HG03103 (cell line): ENCODE results near the gene LTO1.

Source experiments
- ATAC-seq: cut with Tn5 transposase; IDR thresholded peaks from one replicate; pipeline ENCODE4 v1.9.1; 2021; ENCODE audit warnings: low read depth; ENCODE audit not compliant: unreplicated experiment

Gene LTO1

DNA sequence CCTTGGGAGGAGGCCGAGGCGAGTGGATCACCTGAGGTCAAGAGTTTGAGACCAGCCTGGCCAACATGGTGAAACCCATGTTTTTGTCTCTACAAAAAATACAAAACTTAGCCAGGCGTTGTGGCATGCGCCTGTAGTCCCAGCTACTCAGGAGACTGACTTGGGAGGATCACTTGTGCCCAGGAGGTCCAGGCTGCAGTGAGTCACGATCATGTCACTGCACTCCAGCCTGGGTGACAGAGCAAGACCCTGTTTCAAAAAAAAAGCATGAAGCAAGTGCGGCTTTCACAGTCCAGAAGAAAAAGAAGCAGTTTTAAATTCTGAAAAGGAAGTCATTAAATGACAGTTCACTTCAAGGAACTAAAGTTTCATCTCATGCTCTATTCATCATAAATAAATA is 7.1 kb upstream of the LTO1 start:
- no peak for ATAC-seq

DNA sequence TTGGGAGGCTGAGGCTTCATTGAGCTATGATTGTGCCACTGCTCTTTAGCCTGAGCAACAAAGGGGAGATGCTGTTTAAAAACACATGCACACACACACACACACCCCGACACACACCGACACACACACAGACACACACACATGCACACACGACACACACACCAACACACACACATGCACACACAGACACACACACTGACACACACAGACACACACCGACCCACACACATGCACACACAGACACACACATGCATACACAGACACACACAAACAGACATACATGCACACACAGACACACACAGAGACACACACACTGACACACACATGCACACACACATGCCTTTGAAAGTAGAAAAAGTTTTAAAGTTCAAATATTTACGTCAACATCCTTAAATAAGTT is 5.5 kb upstream of the LTO1 start:
- ATAC-seq, result no peak

DNA sequence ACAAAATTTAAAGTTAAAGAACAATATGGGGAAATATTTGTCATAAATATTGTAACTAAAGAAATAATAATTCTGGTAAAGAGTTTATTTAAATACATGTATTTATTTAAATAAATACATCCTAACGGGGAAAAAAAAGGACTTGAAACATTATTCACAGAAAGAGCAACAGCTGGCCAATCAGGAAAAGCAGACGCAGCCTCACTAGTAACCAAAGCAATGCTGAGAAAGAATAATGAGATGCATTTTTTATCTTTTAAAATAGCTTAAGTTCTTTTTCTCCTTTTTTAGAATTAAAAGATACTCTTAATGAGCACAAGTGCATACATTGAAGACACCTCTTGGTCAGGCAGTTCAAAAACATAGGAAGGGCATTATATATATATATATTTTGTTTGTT is 2.6 kb upstream of the LTO1 start:
- ATAC-seq, result no peak

DNA sequence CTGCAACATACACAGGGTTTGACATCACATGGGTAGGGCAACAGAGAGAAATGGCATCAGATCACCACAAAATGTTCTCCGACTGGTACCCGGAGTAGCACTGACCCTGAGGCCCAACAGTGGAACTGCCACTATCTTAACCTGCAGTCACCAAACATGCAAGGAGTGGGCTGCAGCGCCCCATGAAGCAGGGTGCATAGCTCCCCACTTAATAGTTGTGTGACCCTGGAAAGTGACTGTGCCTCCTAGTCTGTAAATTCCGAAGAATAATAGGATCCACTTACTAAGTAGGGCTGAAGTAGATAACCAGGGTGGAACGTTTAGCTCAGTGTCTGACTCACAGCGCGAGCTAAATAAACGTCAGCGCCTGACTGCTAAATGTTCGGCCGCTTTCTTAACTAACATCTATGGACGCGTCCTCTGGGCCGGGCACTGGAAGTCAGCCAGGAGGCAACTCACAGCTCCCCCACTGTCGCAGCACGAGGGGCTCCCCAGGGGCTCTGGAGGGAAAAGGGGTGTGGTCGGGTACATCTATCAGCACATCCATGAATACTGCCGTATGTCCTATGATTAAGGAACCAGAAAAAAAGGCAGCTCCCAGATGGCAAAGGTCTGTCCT is 777 bp downstream of the LTO1 start:
- ATAC-seq, result no peak

DNA sequence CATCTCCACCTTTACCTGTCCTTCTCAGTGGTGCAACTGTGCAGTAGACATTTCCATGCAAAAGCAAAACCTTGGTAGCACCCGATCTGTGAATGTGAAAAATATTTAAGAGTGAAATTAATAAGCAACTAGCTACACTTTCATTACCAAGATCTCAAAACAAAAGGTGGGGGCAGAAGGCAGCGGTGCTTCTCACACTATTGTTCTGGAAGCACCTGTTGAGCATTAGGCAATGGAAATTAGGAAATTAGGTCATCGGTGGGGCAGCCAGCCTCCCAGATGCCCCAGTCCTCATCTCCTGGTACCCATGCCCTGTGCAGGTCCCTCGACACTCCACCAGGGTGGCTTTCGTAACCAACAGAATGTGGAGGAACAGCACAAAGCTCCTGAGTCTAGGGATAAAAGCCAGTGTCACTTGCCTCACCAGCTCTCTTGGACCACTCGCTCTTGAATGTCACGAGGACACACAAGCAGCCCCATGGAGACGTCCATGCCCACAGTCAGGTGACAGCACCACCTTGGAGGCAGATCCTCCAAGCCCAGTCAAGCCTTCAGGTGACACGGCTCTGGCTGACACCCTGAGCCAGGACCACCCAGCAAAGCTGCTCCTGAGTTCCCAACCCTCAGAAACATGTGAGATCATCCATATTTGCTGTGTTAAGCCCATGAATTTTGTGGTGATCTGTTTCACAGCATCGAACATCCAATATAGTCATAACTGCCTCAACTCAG is 3.3 kb downstream of the LTO1 start:
- ATAC-seq, result no peak

DNA sequence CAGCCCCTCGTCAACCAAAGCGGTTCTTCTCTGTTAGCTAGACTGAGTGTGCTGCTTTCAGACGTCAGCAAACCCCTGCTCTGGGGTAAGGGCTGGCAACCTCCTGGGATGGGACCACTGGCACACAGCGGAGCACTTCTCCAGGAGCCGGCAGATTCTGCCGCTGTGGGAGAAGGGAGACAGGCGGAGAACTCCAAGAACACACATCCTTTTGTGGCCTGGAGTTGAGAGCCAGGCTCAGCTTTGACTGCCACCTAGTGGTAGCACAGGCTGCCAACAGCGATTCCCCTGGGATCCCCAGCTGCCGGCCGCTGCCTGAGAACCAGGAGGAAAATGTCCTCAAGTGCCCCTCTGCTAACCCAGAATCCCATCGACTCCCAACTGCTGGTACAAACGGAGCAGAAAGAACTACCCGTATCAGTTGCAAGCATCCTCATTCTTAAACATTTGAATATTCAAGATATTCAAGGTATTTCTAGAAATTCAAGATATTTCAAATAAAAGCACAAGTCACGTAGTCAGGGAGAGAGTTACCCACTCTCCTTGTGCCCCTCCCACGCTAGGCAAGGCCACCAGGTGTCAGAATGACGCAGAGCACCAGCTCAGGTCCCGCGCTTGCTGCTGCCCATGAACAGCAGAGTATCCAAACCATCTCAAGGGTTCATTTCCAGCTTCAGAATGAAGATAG is 4.9 kb downstream of the LTO1 start:
- no peak for ATAC-seq

- no peak for ATAC-seq
Measured at GRCh38 chr11:69669486-69669885, 5.7 kb downstream of the LTO1 start.

DNA sequence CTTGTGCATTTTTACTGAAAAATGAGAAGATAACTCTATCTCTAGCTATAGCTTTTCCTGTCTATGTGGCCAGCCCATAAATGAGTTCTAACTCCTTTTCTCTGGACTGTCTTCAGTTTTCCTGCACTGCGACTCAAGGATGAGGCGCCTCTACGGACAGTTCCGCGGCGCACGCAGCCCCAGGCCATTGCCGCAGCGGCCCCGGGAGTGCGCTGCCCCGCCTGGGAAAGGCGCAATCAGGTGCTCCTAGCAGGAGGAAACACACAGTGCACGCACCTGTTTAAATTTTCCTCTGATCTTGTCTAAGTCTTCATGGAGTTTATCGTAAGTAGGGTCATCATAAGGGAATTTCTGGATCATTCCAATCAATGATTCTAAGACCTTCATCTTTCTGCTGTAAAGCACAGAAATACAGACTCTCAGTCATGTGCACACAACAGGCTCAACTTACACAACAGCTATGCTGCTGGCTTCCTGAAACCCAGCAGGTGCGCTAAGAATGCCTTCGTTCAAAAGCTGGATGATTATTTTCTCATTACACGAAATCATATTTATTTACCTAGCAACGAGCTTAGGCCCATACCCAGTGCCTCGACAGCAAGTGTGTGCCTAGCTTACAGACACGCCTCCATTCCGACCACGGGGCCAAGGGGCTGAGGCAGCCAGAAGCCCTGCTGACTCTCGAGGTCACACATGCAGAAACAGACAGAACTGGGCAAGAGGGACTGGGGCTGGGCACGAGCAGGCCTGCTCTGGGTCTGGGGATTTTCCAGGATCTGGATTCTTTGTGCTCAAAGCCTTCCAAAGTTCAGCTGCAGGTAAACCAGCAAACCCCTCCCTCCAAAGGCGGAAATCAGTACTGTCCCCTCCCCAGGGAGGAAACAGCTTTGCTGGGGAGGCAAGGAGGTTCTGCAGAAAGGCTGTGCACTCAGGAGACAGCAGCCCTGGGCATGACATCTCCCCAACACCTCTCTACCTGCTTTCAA is 7.2 kb downstream of the LTO1 start:
- no peak for ATAC-seq

- no peak for ATAC-seq
Measured at GRCh38 chr11:69666752-69667536, 8.2 kb downstream of the LTO1 start.

DNA sequence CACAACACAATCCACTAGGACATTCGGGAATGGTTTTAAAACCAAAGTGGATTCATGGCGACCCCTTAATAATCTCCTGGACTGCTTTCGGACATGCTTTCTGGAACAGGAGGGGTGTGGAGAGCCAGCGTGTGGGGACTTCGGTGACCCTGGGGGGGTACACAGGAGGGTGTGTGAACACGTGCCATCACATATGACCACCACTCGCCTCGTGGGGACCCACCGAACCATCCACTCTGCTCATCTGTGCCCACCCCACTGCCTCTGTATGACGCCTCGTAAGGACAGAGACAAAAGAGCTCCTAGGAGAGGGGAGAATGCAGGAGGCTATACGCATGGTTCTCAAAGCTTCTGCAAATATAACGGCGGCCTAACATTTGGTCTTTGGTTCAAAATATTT is 8.9 kb downstream of the LTO1 start:
- no peak for ATAC-seq

DNA sequence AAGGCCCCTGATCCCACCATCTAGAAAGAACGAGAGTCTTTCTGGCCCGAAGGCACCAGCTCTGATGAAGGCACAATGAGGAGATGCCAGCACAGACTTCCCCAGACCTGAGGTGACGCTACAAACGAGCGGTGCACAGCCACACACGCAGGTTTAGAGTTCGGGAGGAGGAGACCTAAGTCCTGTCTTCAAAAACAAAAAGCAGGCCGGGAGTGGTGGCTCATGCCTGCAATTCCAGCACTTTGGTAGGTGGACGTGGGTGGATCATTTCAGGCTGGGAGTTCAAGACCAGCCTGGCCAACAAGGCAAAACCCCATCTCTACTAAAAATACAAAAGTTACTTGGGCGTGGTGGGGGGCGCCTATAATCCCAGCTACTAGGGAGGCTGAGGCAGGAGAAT is 9.5 kb downstream of the LTO1 start:
- no peak for ATAC-seq

DNA sequence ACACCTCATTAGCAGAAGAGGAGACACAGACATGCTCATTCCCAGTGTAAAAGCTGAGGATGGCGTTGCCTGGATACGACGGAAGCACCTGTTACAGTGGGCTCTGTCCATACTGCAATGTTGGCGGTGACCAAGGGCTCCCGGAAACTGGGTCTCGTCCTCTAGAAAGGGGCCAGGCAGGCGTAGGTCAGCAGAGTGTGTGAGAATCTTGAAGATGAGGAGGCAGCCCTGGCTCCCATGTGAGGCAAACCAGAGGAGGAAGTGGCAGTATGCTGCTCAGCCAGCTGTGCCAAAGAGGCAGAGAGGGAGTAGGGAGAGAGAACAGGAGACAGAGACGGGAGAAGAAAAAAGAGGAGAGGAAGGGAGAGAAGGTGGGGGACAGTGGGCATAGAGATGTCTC is 10.3 kb downstream of the LTO1 start:
- no peak for ATAC-seq

- no peak for ATAC-seq
Measured at GRCh38 chr11:69664103-69664775, 10.9 kb downstream of the LTO1 start.

DNA sequence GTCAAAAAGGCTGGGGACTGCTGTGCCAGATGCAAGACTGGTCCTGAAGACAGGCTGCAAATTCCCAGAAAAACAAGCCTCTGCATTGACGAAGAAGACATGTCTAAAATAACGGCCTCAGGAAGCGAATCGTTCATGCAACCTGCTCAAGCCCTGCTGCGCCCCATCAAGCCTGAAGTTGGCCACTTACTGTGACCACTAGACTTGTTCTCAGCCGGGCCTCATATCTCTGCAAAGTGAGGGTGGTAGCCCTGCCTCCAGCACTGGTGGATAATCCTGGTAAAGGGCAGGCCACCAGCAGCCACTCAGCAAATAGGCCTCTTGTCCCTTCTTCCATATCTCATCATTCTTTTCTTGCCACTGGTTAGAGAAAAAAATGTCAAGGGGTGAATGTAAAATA is 11.8 kb downstream of the LTO1 start:
- no peak for ATAC-seq

- ATAC-seq, result no peak
Measured at GRCh38 chr11:69662806-69663205, 12.3 kb downstream of the LTO1 start.

GRCh38 chr11:69662021-69662698 is 13.0 kb downstream of the LTO1 start:
- no peak for ATAC-seq

GRCh38 chr11:69661413-69661715 is 13.8 kb downstream of the LTO1 start:
- ATAC-seq, result no peak

DNA sequence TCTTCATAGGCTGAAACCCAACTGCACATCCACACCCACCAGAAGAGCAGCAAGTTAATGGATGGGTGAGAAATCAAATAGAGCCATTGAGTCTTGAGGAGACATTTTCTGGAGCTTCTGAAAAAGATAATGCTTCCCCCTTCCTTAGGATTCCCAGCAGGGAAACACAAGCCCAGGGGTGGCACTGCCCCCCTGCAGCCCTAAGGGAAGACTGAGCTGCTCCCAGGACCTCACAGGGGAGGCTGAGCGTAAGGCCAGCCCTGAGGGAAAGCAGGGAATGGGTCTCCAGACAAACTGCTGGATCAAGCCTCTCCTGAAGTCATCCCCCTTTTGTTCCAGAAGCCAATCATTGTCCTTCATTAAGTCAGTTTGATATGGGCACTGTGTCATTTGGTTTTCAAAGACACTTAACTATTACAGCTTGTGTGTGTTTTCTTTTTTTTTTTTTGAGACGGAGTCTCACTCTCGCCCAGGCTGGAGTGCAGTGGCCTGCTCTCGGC is 15.1 kb downstream of the LTO1 start:
- no peak for ATAC-seq

DNA sequence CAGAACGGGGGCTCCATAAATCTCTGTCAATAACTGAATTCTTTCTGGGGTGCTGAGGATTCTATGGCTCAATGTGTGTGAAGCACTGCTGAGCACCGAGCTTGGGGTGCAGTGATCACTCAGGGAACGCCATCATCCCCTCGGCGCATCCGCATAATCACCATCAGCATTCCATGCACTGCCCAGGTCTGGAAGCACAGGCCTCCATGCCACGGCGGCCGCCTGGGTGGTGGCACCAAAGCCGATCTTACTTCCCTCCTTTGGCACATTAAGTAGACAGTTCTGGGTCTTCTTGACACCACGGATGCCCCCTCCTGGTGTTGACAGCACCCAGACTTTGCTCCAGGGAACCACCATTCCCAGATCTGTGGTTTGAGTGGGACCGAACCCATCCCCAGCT is 15.6 kb downstream of the LTO1 start:
- ATAC-seq, result no peak
